ENCODE measurements around the gene RPAP2. TPM values are rescaled to one million over a fixed set of nuclear protein-coding genes. Genes with fewer than 3 reads are reported as not detected.

The RPAP2 gene
- total and polyA plus RNA-seq, 2 of the 8 experiments (the other 6 are each of a cell fraction or from before 2014, with no cell fraction given): 7.9 to 28.4 TPM

GRCh38 chr1:92314024-92314423 is 15.2 kb downstream of the RPAP2 start:
- H2AK5ac ChIP-seq (ENCODE audit: low read depth, low read length): no peak overlapping the region
- no peak overlapping the region for H3K23ac ChIP-seq (ENCODE audit: insufficient read length)
- H3K27ac ChIP-seq (ENCODE audit: low read depth, low read length): no peak overlapping the region
- CTCF ChIA-PET (ENCODE audit: partially characterized antibody): interaction anchor here (1.3 to 1.5 kb wide), 2 partner anchors 9 to 385 kb away, joined by 4 to 6 read pairs; no protein-coding TSS in a partner anchor
- H3K9me3 ChIP-seq (ENCODE audit: insufficient read depth in 2 of 2, low read depth in 1 of 2, low read length in 1 of 2): no peaks in the 10 kb centered on the region
- no peaks in the 10 kb centered on the region for H3K79me2 ChIP-seq (ENCODE audit: control insufficient read depth in 1 of 2, insufficient read depth in 2 of 2, low read length in 2 of 2)
- no peaks in the 10 kb centered on the region for H3K23me2 ChIP-seq (ENCODE audit: low read depth, low read length)
- no peak overlapping the region for H4K5ac ChIP-seq (ENCODE audit: insufficient read length, low read depth, low read length)
- TF ChIP-seq ZNF274 (IDR thresholded peaks at IDR 0.05; ENCODE audit: borderline replicate concordance, extremely low read depth, low read length) (no peak), POLR2A (IDR thresholded peaks at IDR 0.05; ENCODE audit: control extremely low read depth in 1 of 2, low read depth in 2 of 2, low read length in 2 of 2) (no peak), HDAC6 (IDR thresholded peaks at IDR 0.05; ENCODE audit: low read depth, low read length) (no peak), NRF1 (IDR thresholded peaks at IDR 0.05; ENCODE audit: low read depth, low read length) (no peak), BCL11A (IDR thresholded peaks at IDR 0.05; ENCODE audit: low read depth in 2 of 2, low read length in 2 of 2) (no peak), E2F6 (IDR thresholded peaks at IDR 0.05) (no peak), YY1 (IDR thresholded peaks at IDR 0.05; ENCODE audit: low read depth, low read length) (no peak), TEAD4 (IDR thresholded peaks at IDR 0.05; ENCODE audit: low read depth, low read length) (no peak), EP300 (IDR thresholded peaks at IDR 0.05; ENCODE audit: borderline replicate concordance in 1 of 2, low read depth in 2 of 2, low read length in 2 of 2) (no peak), SP4 (IDR thresholded peaks at IDR 0.05; ENCODE audit: low read length) (no peak), CEBPB (IDR thresholded peaks at IDR 0.05; ENCODE audit: low read depth, low read length) (no peak), GTF2F1 (IDR thresholded peaks at IDR 0.05; ENCODE audit: borderline replicate concordance, low read depth, low read length) (no peak), USF2 (IDR thresholded peaks at IDR 0.05; ENCODE audit: low read length) (no peak)
- FAIRE-seq: no peak
- H2BK120ac ChIP-seq (replicated peaks; ENCODE audit: low read depth, low read length): no peak overlapping the region
- H2BK5ac ChIP-seq (ENCODE audit: low read depth, low read length): no peak overlapping the region
- H3K27me3 ChIP-seq (replicated peaks in 1 of 4; ENCODE audit: control insufficient read depth in 3 of 4, extremely low read depth in 1 of 4, insufficient read depth in 3 of 4, low read length in 3 of 4): no peaks in the 10 kb centered on the region
- POLR2A ChIA-PET (ENCODE audit: partially characterized antibody): interaction anchor here (1.6 kb wide), 1 partner anchor 10 kb away, joined by 3 read pairs; no protein-coding TSS in a partner anchor
- no peak overlapping the region for H3K56ac ChIP-seq (replicated peaks; ENCODE audit: insufficient read length, low read depth, low read length)
- no peak overlapping the region for H2BK15ac ChIP-seq (ENCODE audit: low read length)
- no peak overlapping the region for H2BK12ac ChIP-seq (ENCODE audit: low read depth, low read length)
- WGBS, 2 experiments (ENCODE audit: extremely low coverage in 1 of 2, insufficient coverage in 1 of 2, insufficient read length in 1 of 2, insufficient replicate concordance in 2 of 2, low coverage in 1 of 2, low lambda C conversion rate in 2 of 2, missing lambda C conversion rate in 1 of 2): 100% methylated on average over 1 of the region's 1 CpG; no CpG with 5 or more reads in 1 of the 2 experiments
- no peak overlapping the region for H4K8ac ChIP-seq (ENCODE audit: extremely low read depth, insufficient read depth, low read length)
- no peak overlapping the region for H4K91ac ChIP-seq (replicated peaks; ENCODE audit: insufficient read length, low read length)
- H2AFZ ChIP-seq (ENCODE audit: low read length): no peak overlapping the region
- no peaks in the 10 kb centered on the region for H3K79me1 ChIP-seq (ENCODE audit: low read depth, low read length)
- H3K36me3 ChIP-seq (ENCODE audit: control insufficient read depth in 2 of 4, insufficient read depth in 4 of 4, low read length in 3 of 4): peaks cover 0 to 6% (median 2%) of the 10 kb centered on the region in 4 experiments; a peak in 2 of 8 replicates
- H3K4me1 ChIP-seq (replicated peaks in 1 of 4; ENCODE audit: control insufficient read depth in 3 of 4, insufficient read depth in 4 of 4, low read length in 3 of 4): no peaks in the 10 kb centered on the region
- H3K4me3 ChIP-seq (ENCODE audit: extremely low read depth in 1 of 4, insufficient read depth in 2 of 4, low read depth in 3 of 4, low read length in 4 of 4): no peak overlapping the region
- H3K4me2 ChIP-seq (ENCODE audit: insufficient read depth in 1 of 2, low read depth in 2 of 2, low read length in 2 of 2): no peak overlapping the region
- no peak overlapping the region for H3K4ac ChIP-seq (replicated peaks; ENCODE audit: insufficient read length, low read depth, low read length)
- no peak overlapping the region for H2BK20ac ChIP-seq (ENCODE audit: low read length)
- no peak overlapping the region for H3K18ac ChIP-seq (ENCODE audit: extremely low read depth, low read length)
- no peak for DNase-seq (ENCODE audit: low read depth in 1 of 2, low spot score in 2 of 2)
- no peak overlapping the region for H3K14ac ChIP-seq (ENCODE audit: insufficient read length)
- no peak overlapping the region for H3K9ac ChIP-seq (replicated peaks in 1 of 4; ENCODE audit: extremely low read depth in 1 of 4, low read depth in 3 of 4, low read length in 3 of 4)
- no peaks in the 10 kb centered on the region for H4K20me1 ChIP-seq (replicated peaks in 1 of 2; ENCODE audit: control insufficient read depth in 1 of 2, insufficient read depth in 2 of 2, low read length in 2 of 2)

Measured in H1 (cell line).